CD4-positive, alpha-beta memory T cell (primary cell): ENCODE data around the gene MARCHF3. TPM values are rescaled to one million over a fixed set of nuclear protein-coding genes. Genes with fewer than 3 reads are reported as not detected.

Experiments used
- polyA plus RNA-seq, 2 donors: library from polyadenylated mRNA; unstranded; fragments of 300-500 nt; fragmentation: Illumina TruSeq; gene quantifications; one replicate each; pipeline ENCODE4 v1.2.3, GENCODE V29; 2021
- total RNA-seq, 2 experiments: library from RNA; stranded (reverse); gene quantifications; one replicate each; pipeline ENCODE4 v1.2.3, GENCODE V29; 2021

MARCHF3 gene
- total and polyA plus RNA-seq, 4 experiments from 2014 or later, result 3.2 to 7.5 (median 4.4) TPM

Other genes with a start within 250 kb of the MARCHF3 start
- gene C5orf63, start 42.9 kb upstream of the MARCHF3 start, total RNA-seq, result 10 to 100 TPM; 13.1 to 17.9 TPM
- 1 to 10 TPM; 3.4 to 9.5 TPM for gene C5orf63, start 42.9 kb upstream of the MARCHF3 start, polyA plus RNA-seq